ENCODE results near the gene LENG1. TPM values are rescaled to one million over a fixed set of nuclear protein-coding genes. Genes with fewer than 3 reads are reported as not detected.

LENG1 gene
- total and polyA plus RNA-seq, 2 donors (not counting 3 experiments of a cell fraction or from before 2014, with no cell fraction given) = 3.0 to 5.0 TPM

GRCh38 chr19:54206030-54206830 lies 46.7 kb upstream of the LENG1 start:
- no peak for TF ChIP-seq MAX (IDR thresholded peaks at IDR 0.05; ENCODE audit: insufficient read depth, insufficient read length)
- H3K9me1 ChIP-seq (replicated peaks; ENCODE audit: control insufficient read depth, extremely low read depth, insufficient read depth, low read length) = no peaks in the 10 kb centered on the region
- H3K79me2 ChIP-seq (ENCODE audit: control insufficient read depth, insufficient read depth, low read length) = peaks cover 75% of the 10 kb centered on the region
- H2AFZ ChIP-seq (ENCODE audit: low read depth, low read length) = no peak overlapping the region
- H3K9ac ChIP-seq (replicated peaks; ENCODE audit: extremely low read depth, insufficient read depth, low read length) = no peak overlapping the region
- H3K27me3 ChIP-seq (ENCODE audit: control insufficient read depth in 2 of 2, insufficient read depth in 2 of 2, low read length in 2 of 2) = no peaks in the 10 kb centered on the region
- dilution Hi-C loops (cut with MboI; ENCODE audit: extremely low pct_ligation_motif_present, low sequenced_read_pairs) (no loop called here), intact Hi-C loops (cut with micrococcal nuclease) (no loop called here)
- DNase-seq (ENCODE audit: low read depth, low spot score) = no peak
- CTCF ChIA-PET = interaction anchor here (0.6 to 1.2 kb wide), 2 partner anchors 17 to 38 kb away, joined by 3 read pairs; partner anchors contain the start of gene MBOAT7
- H3K4me3 ChIP-seq (replicated peaks in 1 of 3; ENCODE audit: insufficient read depth in 1 of 3, low read depth in 1 of 3, low read length in 3 of 3) = no peak overlapping the region
- H3K36me3 ChIP-seq (ENCODE audit: control insufficient read depth in 2 of 2, extremely low read depth in 1 of 2, insufficient read depth in 2 of 2, low read length in 2 of 2) = peaks cover 42 to 53% of the 10 kb centered on the region in 2 experiments
- peaks cover 59% of the 10 kb centered on the region for H3K4me1 ChIP-seq (ENCODE audit: control insufficient read depth, extremely low read depth, insufficient read depth, low read length)
- no peak for FAIRE-seq
- H3K4me2 ChIP-seq (ENCODE audit: insufficient read depth, low read length) = no peak overlapping the region
- H3K27ac ChIP-seq (ENCODE audit: insufficient read depth, low read depth, low read length) = no peak overlapping the region
- no TSS peak for BruUV-seq (replicated peaks)
- peaks cover 3% of the 10 kb centered on the region for H4K20me1 ChIP-seq (replicated peaks; ENCODE audit: control insufficient read depth, extremely low read depth, insufficient read depth, low read length)
- POLR2A ChIA-PET = interaction anchor here (0.8 to 1.1 kb wide), 2 partner anchors 15 to 16 kb away, joined by 3 read pairs; partner anchors contain the start of gene TSEN34
- H3K9me3 ChIP-seq (replicated peaks; ENCODE audit: control insufficient read depth, insufficient read depth, low read length) = no peaks in the 10 kb centered on the region

- H3K79me2 ChIP-seq (ENCODE audit: control insufficient read depth, insufficient read depth, low read length) = peaks cover 76% of the 10 kb centered on the region
- H3K36me3 ChIP-seq (ENCODE audit: control insufficient read depth in 2 of 2, extremely low read depth in 1 of 2, insufficient read depth in 2 of 2, low read length in 2 of 2) = peaks cover 42 to 53% of the 10 kb centered on the region in 2 experiments
- no peak overlapping the region for H3K27ac ChIP-seq (ENCODE audit: insufficient read depth, low read depth, low read length)
- H3K27me3 ChIP-seq (ENCODE audit: control insufficient read depth in 2 of 2, insufficient read depth in 2 of 2, low read length in 2 of 2) = no peaks in the 10 kb centered on the region
- peaks cover 3% of the 10 kb centered on the region for H4K20me1 ChIP-seq (replicated peaks; ENCODE audit: control insufficient read depth, extremely low read depth, insufficient read depth, low read length)
- no peaks in the 10 kb centered on the region for H3K9me3 ChIP-seq (replicated peaks; ENCODE audit: control insufficient read depth, insufficient read depth, low read length)
- DNase-seq (ENCODE audit: low read depth, low spot score) = no peak
- no peaks in the 10 kb centered on the region for H3K9me1 ChIP-seq (replicated peaks; ENCODE audit: control insufficient read depth, extremely low read depth, insufficient read depth, low read length)
- ChIA-PET POLR2A (interaction anchor here (1.1 kb wide), 1 partner anchor 14 kb away, joined by 3 read pairs; the partner anchor contains the start of gene TSEN34), CTCF (interaction anchor here (0.5 to 1.9 kb wide), 6 partner anchors 14 to 92 kb away, joined by 3 to 6 read pairs (median 4); partner anchors contain the start of genes MBOAT7 and TSEN34)
- dilution Hi-C loops (cut with MboI; ENCODE audit: extremely low pct_ligation_motif_present, low sequenced_read_pairs) (no loop called here), intact Hi-C loops (cut with micrococcal nuclease) (loop anchor here (5.0 kb wide), 2 partner anchors 43 to 242 kb away; partner anchors contain the start of gene LENG8)
- H3K4me1 ChIP-seq (ENCODE audit: control insufficient read depth, extremely low read depth, insufficient read depth, low read length) = peaks cover 55% of the 10 kb centered on the region
- H2AFZ ChIP-seq (ENCODE audit: low read depth, low read length) = no peak overlapping the region
- peak overlapping the region in 1 of 3 experiments; percentile 97 for H3K4me3 ChIP-seq (replicated peaks in 1 of 3; ENCODE audit: insufficient read depth in 1 of 3, low read depth in 1 of 3, low read length in 3 of 3)
- no TSS peak for BruUV-seq (replicated peaks)
- TF ChIP-seq POLR2A (IDR thresholded peaks at IDR 0.05; ENCODE audit: low read depth, low read length) = peak; percentile 9
- TF ChIP-seq GATA2 (IDR thresholded peaks at IDR 0.05; ENCODE audit: insufficient read depth, insufficient read length, low read depth, low read length) = no peak
- TF ChIP-seq MAX (IDR thresholded peaks at IDR 0.05; ENCODE audit: insufficient read depth, insufficient read length) = no peak
- no peak for TF ChIP-seq POLR2AphosphoS5 (IDR thresholded peaks at IDR 0.05; ENCODE audit: insufficient read depth, low read depth, low read length)
- peak; percentile 8 for FAIRE-seq
- H3K4me2 ChIP-seq (ENCODE audit: insufficient read depth, low read length) = peak overlapping the region; percentile 96
- H3K9ac ChIP-seq (replicated peaks; ENCODE audit: extremely low read depth, insufficient read depth, low read length) = peak overlapping the region; percentile 12
These were observed 45.4 kb upstream of the LENG1 start for GRCh38 chr19:54204767-54205468.
